ENCODE results near the gene SPON2.

The SPON2 gene

GRCh38 chr4:1193206-1194009 lies 21.0 kb upstream of the SPON2 start:
- no peak overlapping the region for H3K4me3 ChIP-seq (ENCODE audit: low read depth, low read length)
- no peak for DNase-seq (ENCODE audit: low read depth)
- TF ChIP-seq CTCF (IDR thresholded peaks at IDR 0.05; ENCODE audit: low read depth, low read length, missing control alignments), result no peak

GRCh38 chr4:1192493-1193205 lies 20.3 kb upstream of the SPON2 start:
- DNase-seq (ENCODE audit: low read depth), result no peak
- H3K4me3 ChIP-seq (ENCODE audit: low read depth, low read length), result no peak overlapping the region
- no peak for TF ChIP-seq CTCF (IDR thresholded peaks at IDR 0.05; ENCODE audit: low read depth, low read length, missing control alignments)

- no peak overlapping the region for H3K4me3 ChIP-seq (ENCODE audit: low read depth, low read length)
- TF ChIP-seq CTCF (IDR thresholded peaks at IDR 0.05; ENCODE audit: low read depth, low read length, missing control alignments), result no peak
- DNase-seq (ENCODE audit: low read depth), result no peak
Measured at GRCh38 chr4:1192091-1192492, 19.7 kb upstream of the SPON2 start.

GRCh38 chr4:1191621-1192020 lies 19.2 kb upstream of the SPON2 start:
- H3K4me3 ChIP-seq (ENCODE audit: low read depth, low read length), result no peak overlapping the region
- no peak for TF ChIP-seq CTCF (IDR thresholded peaks at IDR 0.05; ENCODE audit: low read depth, low read length, missing control alignments)
- no peak for DNase-seq (ENCODE audit: low read depth)

- TF ChIP-seq CTCF (IDR thresholded peaks at IDR 0.05; ENCODE audit: low read depth, low read length, missing control alignments), result no peak
- no peak overlapping the region for H3K4me3 ChIP-seq (ENCODE audit: low read depth, low read length)
- no peak for DNase-seq (ENCODE audit: low read depth)
Measured at GRCh38 chr4:1187182-1187581, 14.8 kb upstream of the SPON2 start.

- TF ChIP-seq CTCF (IDR thresholded peaks at IDR 0.05; ENCODE audit: low read depth, low read length, missing control alignments), result no peak
- DNase-seq (ENCODE audit: low read depth), result peak; percentile 47
- H3K4me3 ChIP-seq (ENCODE audit: low read depth, low read length), result peak overlapping the region; percentile 26
Measured at GRCh38 chr4:1183985-1184773, 11.8 kb upstream of the SPON2 start.
